ENCODE data around the gene PRCC.

The PRCC gene

DNA sequence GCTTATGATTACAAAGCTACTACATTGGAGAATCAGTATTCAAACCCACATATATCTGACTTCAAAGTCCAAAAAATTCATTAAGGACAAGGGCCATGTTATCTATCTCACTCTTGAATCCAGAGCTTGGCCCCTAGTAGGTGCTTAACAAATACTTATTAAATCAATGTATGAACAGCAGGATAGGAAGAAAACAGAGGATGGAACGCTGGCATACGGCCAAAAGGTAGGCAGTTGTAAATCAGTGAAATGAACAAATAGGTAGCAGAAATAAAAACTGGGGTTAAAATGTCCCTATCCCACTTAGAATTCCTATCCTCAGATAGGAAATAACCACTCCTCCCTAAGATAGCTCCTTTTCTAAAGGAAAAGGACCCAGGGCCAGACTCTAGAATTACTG, 28.4 kb upstream of the PRCC start:
- Histone ChIP-seq H3K4me1 (ENCODE audit: control insufficient read depth, insufficient read depth, low read length) (peaks cover 5% of the 10 kb centered on the region), H3K9ac (ENCODE audit: low read depth, low read length) (no peak overlapping the region), H3K27me3 (ENCODE audit: control insufficient read depth, insufficient read depth, low read length) (no peaks in the 10 kb centered on the region), H3K4me3 (ENCODE audit: low read depth, low read length) (no peak overlapping the region), H3K36me3 (ENCODE audit: control insufficient read depth, insufficient read depth, low read length) (peaks cover 19% of the 10 kb centered on the region), H3K9me3 (ENCODE audit: control insufficient read depth, insufficient read depth, low read length) (no peaks in the 10 kb centered on the region)

DNA sequence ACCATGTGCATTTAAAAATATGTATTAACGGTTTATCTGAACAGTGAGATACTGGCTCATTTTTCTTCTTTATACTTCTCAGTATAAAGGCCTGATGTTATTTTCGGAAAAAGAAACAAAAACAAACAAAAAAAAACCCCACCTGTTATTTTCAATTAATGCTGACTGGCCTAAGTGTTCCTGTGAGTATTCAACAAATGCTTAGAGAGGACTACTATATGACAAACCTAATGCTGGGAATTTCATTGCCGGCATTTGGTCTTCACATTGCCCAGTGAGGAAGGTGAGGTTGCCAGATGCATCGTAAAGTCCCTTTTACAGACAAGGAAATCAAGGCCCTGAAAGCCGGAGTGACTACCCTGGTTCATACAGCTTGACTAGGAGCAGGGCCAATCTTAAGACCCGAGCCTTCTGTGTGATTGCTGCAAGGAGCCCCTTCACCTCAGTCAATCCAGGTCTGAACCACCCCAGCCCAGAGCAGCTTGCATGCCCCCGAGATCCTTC, 27.0 kb upstream of the PRCC start:
- Histone ChIP-seq H3K4me3 (ENCODE audit: low read depth, low read length) (peak overlapping the region; percentile 96), H3K4me1 (ENCODE audit: control insufficient read depth, insufficient read depth, low read length) (peaks cover 5% of the 10 kb centered on the region), H3K9me3 (ENCODE audit: control insufficient read depth, insufficient read depth, low read length) (no peaks in the 10 kb centered on the region), H3K27me3 (ENCODE audit: control insufficient read depth, insufficient read depth, low read length) (no peaks in the 10 kb centered on the region), H3K36me3 (ENCODE audit: control insufficient read depth, insufficient read depth, low read length) (peaks cover 28% of the 10 kb centered on the region), H3K9ac (ENCODE audit: low read depth, low read length) (peak overlapping the region; percentile 94)

DNA sequence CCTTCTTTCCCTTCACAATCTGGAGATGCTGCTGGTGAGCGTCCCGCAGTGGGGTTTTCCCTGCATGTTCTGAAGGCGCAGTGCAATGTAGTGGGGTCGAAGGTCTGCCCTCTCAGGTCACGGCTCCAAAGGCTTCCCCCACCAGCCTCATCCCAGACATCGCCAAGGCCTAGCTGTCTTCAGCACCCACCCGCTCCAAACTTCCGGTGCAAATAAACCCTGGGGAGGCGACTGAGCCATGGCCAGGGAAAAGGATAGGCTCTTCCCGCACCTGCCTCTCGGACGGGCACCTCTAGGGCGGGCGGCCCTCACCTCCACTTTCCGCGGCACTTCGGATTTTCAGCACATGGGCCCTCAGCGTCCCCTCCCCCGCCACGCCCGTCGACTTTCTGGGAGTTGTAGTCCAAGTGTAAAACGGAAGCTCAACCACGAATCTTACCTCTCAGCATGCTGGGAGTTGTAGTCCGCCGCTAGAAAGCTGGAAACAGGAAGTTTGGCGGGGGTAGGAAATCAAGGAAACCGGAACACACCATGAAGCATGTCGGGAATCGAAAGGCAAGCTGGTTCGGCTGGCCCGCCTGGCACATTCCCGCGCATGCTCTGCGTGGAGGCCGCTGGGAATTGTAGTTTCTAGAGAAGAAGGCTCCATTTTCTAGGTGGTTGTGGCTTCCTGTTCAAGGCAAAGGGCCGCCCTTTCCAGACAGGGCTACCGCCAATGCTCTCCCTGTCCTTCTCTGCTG, 26.4 kb upstream of the PRCC start, which contains the start of gene MRPL24:
Gene MRPL24, minus strand, starts transcription at position 348 of the 740 bp plus-strand sequence. CDS start 2,384 bp downstream, outside the sequence.
- Histone ChIP-seq H3K4me1 (ENCODE audit: control insufficient read depth, insufficient read depth, low read length) (peaks cover 7% of the 10 kb centered on the region), H3K36me3 (ENCODE audit: control insufficient read depth, insufficient read depth, low read length) (peaks cover 28% of the 10 kb centered on the region), H3K9ac (ENCODE audit: low read depth, low read length) (peak within 1 kb of the TSS; percentile 94), H3K9me3 (ENCODE audit: control insufficient read depth, insufficient read depth, low read length) (no peaks in the 10 kb centered on the region), H3K4me3 (ENCODE audit: low read depth, low read length) (peak within 1 kb of the TSS; percentile 96), H3K27me3 (ENCODE audit: control insufficient read depth, insufficient read depth, low read length) (no peaks in the 10 kb centered on the region)

DNA sequence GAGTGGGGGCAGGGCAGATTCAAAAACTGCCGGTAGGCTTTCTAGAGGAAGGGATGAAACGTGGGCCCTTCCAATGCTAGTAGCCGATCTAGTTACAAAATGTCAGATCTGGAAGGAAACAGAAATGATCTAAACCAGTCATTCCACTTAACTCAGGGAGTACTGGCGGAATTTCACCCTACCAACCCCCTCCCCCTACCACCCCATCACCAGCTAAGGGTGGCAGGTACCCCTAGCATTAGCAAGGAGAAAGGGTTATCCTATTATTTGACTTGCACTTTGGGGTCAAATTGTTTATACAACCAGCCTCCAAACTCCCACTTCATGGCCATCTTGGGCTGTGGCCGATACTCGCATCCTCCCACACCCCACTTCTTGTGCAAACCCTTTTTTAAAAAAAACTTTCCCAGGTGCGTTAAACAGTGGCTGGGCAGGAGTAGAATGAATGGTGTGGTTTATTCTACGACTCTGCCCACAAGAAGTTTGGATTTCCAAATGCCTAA, 25.8 kb upstream of the PRCC start:
- peaks cover 28% of the 10 kb centered on the region for H3K36me3 ChIP-seq (ENCODE audit: control insufficient read depth, insufficient read depth, low read length)
- H3K9ac ChIP-seq (ENCODE audit: low read depth, low read length), result peak overlapping the region; percentile 56
- no peaks in the 10 kb centered on the region for H3K9me3 ChIP-seq (ENCODE audit: control insufficient read depth, insufficient read depth, low read length)
- no peaks in the 10 kb centered on the region for H3K27me3 ChIP-seq (ENCODE audit: control insufficient read depth, insufficient read depth, low read length)
- H3K4me3 ChIP-seq (ENCODE audit: low read depth, low read length), result peak overlapping the region; percentile 42
- H3K4me1 ChIP-seq (ENCODE audit: control insufficient read depth, insufficient read depth, low read length), result peaks cover 13% of the 10 kb centered on the region

DNA sequence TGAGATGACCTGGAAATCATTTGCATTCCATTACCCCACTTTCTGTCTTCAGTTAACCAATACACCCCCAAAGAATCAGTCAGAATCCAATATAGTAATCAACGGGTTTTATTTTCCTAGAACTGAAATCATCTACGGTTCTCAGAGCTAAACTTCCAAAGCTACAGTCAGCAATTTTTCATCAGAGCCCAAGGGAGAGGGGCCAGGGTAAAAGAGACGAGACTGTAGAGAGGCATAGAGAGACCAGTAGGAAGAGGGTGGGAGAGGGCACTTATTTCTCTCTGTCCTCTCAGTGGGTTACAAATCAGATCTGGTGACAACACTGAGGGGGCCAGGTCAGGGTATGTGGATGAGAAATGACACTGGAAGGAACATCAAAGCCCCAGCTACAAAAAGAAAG, 25.3 kb upstream of the PRCC start:
- Histone ChIP-seq H3K4me1 (ENCODE audit: control insufficient read depth, insufficient read depth, low read length) (peaks cover 13% of the 10 kb centered on the region), H3K36me3 (ENCODE audit: control insufficient read depth, insufficient read depth, low read length) (peaks cover 25% of the 10 kb centered on the region), H3K4me3 (ENCODE audit: low read depth, low read length) (no peak overlapping the region), H3K9ac (ENCODE audit: low read depth, low read length) (no peak overlapping the region), H3K9me3 (ENCODE audit: control insufficient read depth, insufficient read depth, low read length) (no peaks in the 10 kb centered on the region), H3K27me3 (ENCODE audit: control insufficient read depth, insufficient read depth, low read length) (no peaks in the 10 kb centered on the region)

DNA sequence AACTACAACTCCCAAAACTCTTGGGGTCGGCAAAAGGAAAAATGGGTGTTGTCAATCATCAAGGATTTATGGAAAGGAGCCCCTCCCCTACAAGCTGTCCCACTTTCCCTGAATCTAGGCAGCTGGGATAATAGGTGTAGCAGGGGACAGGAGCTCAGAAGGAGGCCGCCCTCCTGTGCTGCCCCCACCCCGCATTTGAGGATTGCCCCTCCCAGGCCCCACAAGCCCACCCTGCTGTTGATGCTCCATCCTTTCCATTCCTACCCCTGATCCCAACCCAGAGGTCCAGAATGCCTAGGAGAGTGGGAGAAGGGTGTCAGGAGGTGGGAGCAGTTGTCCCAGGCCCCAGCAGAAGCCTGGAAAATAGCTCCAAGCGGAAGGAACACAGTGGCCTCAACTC, 24.5 kb upstream of the PRCC start:
- H3K27me3 ChIP-seq (ENCODE audit: control insufficient read depth, insufficient read depth, low read length), result no peaks in the 10 kb centered on the region
- H3K9me3 ChIP-seq (ENCODE audit: control insufficient read depth, insufficient read depth, low read length), result no peaks in the 10 kb centered on the region
- H3K36me3 ChIP-seq (ENCODE audit: control insufficient read depth, insufficient read depth, low read length), result peaks cover 21% of the 10 kb centered on the region
- no peak overlapping the region for H3K4me3 ChIP-seq (ENCODE audit: low read depth, low read length)
- H3K9ac ChIP-seq (ENCODE audit: low read depth, low read length), result no peak overlapping the region
- H3K4me1 ChIP-seq (ENCODE audit: control insufficient read depth, insufficient read depth, low read length), result peaks cover 16% of the 10 kb centered on the region

DNA sequence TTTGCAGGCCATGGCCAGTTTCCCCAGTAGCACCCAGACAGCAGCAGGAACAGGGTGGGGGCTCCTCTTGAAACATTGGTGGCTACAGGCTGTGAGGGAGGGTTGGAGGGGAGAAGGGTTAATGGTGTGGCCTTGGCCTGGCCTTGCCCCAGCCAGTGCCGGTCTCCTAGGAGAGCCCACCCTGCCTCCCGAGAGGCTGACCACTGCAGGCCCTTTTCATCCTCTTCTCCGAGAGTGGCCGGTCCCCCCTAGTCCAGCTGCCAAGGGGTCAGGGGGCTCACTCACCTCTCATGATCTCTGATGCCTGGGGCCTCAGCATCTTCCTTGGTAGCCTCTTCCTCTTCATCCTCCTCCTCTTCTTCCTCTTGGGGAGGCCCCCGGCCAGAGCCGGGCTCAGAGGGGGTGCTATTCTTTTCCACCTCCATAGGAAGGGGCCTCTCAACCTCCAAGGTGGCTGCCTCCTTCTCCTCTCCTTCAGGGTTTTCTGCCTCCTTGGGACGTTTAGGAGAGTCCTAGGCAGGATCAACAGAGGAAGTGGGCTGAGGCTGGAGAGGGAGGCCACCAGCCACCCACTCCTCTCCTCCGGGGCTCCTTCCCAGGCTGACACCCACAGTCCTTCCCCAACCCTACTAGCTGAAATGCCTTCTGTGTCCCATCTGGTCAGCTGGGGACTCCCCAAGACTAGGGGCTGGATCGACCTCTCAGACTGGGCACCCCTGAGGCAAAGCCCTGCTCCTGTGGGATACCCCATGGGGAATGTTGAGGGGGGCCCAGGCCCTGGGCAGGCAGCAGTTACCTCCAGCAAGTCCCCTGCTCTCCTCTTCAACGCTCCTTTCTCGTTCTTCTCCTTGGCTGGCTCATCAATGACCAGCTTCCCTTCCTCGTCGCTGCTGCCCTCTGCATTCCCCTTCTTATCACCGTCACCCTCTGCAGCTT, 23.7 kb upstream of the PRCC start:
- Histone ChIP-seq H3K27me3 (ENCODE audit: control insufficient read depth, insufficient read depth, low read length) (no peaks in the 10 kb centered on the region), H3K4me1 (ENCODE audit: control insufficient read depth, insufficient read depth, low read length) (peaks cover 24% of the 10 kb centered on the region), H3K9me3 (ENCODE audit: control insufficient read depth, insufficient read depth, low read length) (no peaks in the 10 kb centered on the region), H3K4me3 (ENCODE audit: low read depth, low read length) (no peak overlapping the region), H3K9ac (ENCODE audit: low read depth, low read length) (no peak overlapping the region), H3K36me3 (ENCODE audit: control insufficient read depth, insufficient read depth, low read length) (peaks cover 23% of the 10 kb centered on the region)

DNA sequence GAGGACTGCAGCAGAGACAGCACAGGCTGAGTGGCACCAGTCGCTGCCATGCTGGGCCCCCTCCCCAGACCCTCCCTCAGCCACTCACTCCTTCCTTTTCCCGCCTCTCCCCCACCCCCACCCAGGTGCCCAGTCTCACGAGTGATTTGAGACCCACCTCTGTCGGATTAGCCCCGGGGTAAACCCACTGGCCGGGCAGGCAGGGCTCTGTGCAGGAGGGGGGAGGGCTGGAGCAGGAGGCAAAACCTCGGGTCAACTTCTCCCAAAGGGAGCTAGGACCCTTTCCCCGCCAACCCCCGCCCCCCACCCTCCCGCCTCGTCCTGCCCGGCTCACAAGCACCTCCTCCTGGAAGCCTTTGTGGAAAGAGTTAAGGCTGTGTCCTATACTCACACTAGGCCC, 23.0 kb upstream of the PRCC start:
- Histone ChIP-seq H3K4me3 (ENCODE audit: low read depth, low read length) (no peak overlapping the region), H3K4me1 (ENCODE audit: control insufficient read depth, insufficient read depth, low read length) (peaks cover 31% of the 10 kb centered on the region), H3K9me3 (ENCODE audit: control insufficient read depth, insufficient read depth, low read length) (no peaks in the 10 kb centered on the region), H3K9ac (ENCODE audit: low read depth, low read length) (peak overlapping the region; percentile 47), H3K36me3 (ENCODE audit: control insufficient read depth, insufficient read depth, low read length) (peaks cover 23% of the 10 kb centered on the region), H3K27me3 (ENCODE audit: control insufficient read depth, insufficient read depth, low read length) (peaks cover under 1% of the 10 kb centered on the region)

DNA sequence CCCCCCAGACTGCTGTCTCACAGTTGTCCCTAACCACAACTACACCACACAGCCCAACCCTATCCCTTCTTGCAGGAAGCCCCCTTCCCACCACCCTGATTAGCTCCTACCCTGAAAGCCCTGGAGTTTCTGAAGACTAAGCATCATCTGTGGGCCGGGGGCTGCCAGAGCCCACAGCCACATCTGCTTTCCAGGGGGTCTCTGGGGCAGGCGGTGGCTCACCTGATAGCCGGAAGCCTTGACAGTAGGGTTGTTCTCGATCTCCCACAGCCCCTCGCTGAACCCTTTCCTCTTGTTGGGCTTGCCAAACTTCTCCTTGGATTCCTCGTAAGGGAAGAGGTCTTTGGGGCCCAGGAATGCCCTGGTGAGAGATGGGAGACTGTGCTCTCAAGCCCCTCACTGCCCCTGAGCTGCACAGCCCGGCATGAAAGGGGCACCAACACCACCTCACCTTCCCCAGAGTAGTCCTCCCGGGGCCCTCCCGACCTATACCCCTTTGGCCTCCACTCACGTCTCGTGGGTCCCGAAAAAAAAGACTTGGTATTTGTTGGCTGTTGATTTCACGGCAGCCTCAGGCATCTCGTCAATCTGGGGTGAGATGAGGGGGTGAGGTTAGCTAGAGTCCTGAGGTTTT, 22.4 kb upstream of the PRCC start:
- Histone ChIP-seq H3K4me1 (ENCODE audit: control insufficient read depth, insufficient read depth, low read length) (peaks cover 36% of the 10 kb centered on the region), H3K36me3 (ENCODE audit: control insufficient read depth, insufficient read depth, low read length) (peaks cover 23% of the 10 kb centered on the region), H3K27me3 (ENCODE audit: control insufficient read depth, insufficient read depth, low read length) (peaks cover 4% of the 10 kb centered on the region), H3K4me3 (ENCODE audit: low read depth, low read length) (no peak overlapping the region), H3K9ac (ENCODE audit: low read depth, low read length) (peak overlapping the region; percentile 47), H3K9me3 (ENCODE audit: control insufficient read depth, insufficient read depth, low read length) (no peaks in the 10 kb centered on the region)

DNA sequence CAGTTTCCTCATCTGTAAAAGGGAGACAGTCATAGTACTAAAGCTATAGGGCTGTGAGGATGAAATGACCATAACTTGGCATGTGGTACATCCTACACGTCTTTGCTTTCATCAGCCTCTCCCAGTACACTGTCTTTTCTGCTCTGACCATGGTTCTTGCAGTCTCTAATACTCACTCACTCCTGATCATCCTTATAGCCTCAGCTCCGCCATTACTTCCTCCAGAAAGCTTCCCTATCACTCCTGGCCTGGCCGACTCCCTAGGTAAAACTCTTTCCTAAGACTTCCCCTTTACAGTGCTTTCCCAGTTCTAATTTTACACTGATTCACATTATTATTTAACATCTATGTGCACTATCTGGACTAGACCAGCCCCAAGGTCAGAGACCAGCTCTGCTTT, 21.5 kb upstream of the PRCC start:
- H3K4me1 ChIP-seq (ENCODE audit: control insufficient read depth, insufficient read depth, low read length), result peaks cover 39% of the 10 kb centered on the region
- peak overlapping the region; percentile 5 for H3K9ac ChIP-seq (ENCODE audit: low read depth, low read length)
- peaks cover 23% of the 10 kb centered on the region for H3K36me3 ChIP-seq (ENCODE audit: control insufficient read depth, insufficient read depth, low read length)
- no peaks in the 10 kb centered on the region for H3K9me3 ChIP-seq (ENCODE audit: control insufficient read depth, insufficient read depth, low read length)
- peaks cover 4% of the 10 kb centered on the region for H3K27me3 ChIP-seq (ENCODE audit: control insufficient read depth, insufficient read depth, low read length)
- peak overlapping the region; percentile 76 for H3K4me3 ChIP-seq (ENCODE audit: low read depth, low read length)

DNA sequence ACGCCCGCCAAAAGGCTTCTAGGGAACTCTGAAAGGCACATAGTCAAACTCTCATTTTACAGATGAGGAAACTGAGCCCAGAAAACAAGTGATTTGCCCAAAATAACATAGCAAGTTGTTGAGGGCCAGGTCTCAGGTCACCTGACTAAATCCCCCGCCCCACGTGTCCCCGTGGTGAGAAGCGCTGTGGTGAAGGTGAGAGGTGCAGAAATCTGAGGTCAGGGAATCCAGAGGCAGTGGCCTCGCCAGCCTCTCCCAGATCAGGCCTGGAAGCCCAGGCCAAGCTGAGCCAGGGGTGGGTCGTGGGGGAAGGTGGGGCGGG, 21.0 kb upstream of the PRCC start:
- Histone ChIP-seq H3K4me1 (ENCODE audit: control insufficient read depth, insufficient read depth, low read length) (peaks cover 38% of the 10 kb centered on the region), H3K27me3 (ENCODE audit: control insufficient read depth, insufficient read depth, low read length) (peaks cover 4% of the 10 kb centered on the region), H3K36me3 (ENCODE audit: control insufficient read depth, insufficient read depth, low read length) (peaks cover 23% of the 10 kb centered on the region), H3K4me3 (ENCODE audit: low read depth, low read length) (peak overlapping the region; percentile 76), H3K9me3 (ENCODE audit: control insufficient read depth, insufficient read depth, low read length) (no peaks in the 10 kb centered on the region), H3K9ac (ENCODE audit: low read depth, low read length) (peak overlapping the region; percentile 5)

Measured in iPS-15b (cell line).